ENCODE data around the gene CPEB3. TPM values are rescaled to one million over a fixed set of nuclear protein-coding genes. Genes with fewer than 3 reads are reported as not detected.

Gene CPEB3
- total RNA-seq, 1 experiment from 2014 or later, result 0.72 TPM

- DNase-seq (ENCODE audit: low read depth), result no peak
These were observed 77.8 kb downstream of the CPEB3 start for GRCh38 chr10:92213049-92213448.

- DNase-seq (ENCODE audit: low read depth), result peak; percentile 30
These were observed 82.1 kb downstream of the CPEB3 start for GRCh38 chr10:92208736-92209135.

GRCh38 chr10:92208157-92208720, 82.6 kb downstream of the CPEB3 start:
- DNase-seq (ENCODE audit: low read depth), result no peak

- no peak for DNase-seq (ENCODE audit: low read depth)
These were observed 83.8 kb downstream of the CPEB3 start for GRCh38 chr10:92207061-92207460.

DNA sequence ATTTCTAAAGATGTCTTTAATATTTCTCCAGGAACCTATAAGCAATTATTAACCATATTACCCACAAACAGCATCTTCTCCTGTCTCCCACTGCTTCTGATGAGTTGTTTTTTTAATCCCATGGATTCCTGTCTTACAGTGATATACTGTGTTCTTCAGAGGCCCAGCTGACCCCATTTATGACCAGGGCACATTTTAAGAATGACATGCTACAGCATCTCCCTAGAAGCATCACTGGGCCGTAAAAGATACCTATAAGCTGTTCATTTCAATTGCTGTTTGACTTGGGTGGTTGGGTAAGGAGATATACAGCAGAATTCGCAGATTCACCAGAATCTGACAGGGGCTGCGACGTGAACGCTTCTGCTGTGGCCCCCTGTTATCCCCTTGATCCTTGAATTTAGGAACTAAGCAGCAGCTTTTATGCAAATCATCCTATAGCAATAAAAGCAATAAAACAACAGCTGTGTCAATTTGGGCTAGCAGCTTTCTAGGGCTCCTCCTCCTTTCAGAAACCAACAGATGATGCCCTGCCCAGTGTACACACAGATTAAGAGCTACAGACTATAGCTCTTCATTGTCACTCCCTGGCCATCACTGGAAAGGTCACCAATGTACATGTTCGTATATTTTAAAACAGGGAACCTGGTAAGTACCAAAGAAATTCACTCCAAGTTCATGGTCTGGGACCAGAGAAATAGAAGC, 86.8 kb downstream of the CPEB3 start:
- DNase-seq (ENCODE audit: low read depth), result no peak

DNA sequence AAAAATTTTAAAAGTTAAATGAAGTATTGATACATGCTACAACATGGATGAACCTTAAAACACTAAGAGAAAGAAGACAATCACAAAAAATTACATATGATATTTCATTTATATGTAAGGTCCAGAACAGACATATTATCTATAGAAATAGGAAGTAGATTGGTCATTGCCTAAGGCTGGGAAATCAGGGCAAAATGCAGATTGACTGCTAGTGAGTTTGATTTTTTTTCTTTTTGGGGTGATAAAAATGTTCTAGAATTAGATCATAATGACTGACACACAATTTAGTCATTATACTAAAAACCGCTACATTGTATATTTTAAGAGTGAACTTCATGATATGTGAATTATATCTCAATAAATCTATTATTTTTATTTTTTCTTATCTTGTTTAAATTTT, 88.3 kb downstream of the CPEB3 start:
- no peak for DNase-seq (ENCODE audit: low read depth)

DNA sequence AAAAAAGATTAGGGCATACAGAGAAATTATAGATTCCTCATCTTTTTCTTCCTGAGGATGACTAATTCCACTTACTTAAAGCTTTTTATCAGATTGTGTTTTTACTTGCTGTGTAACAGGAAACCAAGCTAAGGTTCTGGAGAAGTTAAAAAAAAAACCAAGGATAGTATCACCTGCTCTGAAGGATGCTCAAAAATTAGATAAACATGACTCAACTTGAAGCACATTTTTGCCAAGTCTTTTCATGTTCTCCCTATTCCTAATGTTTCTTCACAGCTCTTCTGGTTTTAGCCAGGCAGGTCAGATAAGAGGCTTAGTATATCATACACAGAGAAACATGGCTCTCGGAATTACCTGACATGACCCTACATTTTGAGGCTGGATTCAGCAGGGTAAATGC, 90.3 kb downstream of the CPEB3 start:
- no peak for DNase-seq (ENCODE audit: low read depth)

GRCh38 chr10:92187101-92187500, 103.8 kb downstream of the CPEB3 start:
- DNase-seq (ENCODE audit: low read depth), result no peak

GRCh38 chr10:92184977-92185376, 105.9 kb downstream of the CPEB3 start:
- no peak for DNase-seq (ENCODE audit: low read depth)

DNA sequence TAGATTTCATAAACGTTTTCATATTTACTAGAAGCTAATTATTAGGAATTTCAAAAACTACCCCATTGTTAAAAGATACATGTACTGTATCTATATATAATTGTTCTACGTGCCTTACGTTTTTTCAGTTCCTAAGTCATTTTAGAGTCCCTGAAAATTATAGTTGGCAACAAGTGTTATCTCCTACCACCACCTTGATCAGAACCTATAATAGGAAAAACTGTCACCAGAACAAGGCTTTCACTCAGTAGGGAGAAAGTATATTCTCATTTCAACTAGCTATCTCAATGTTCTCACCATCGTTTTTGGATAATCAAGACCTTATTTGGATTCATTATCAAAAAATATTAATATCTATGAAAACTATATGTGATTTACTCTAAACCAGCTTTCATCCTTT, 107.7 kb downstream of the CPEB3 start:
- DNase-seq (ENCODE audit: low read depth), result no peak

GRCh38 chr10:92181575-92181974, 109.3 kb downstream of the CPEB3 start:
- peak; percentile 3 for DNase-seq (ENCODE audit: low read depth)

- no peak for DNase-seq (ENCODE audit: low read depth)
These were observed 110.5 kb downstream of the CPEB3 start for GRCh38 chr10:92180399-92180798.

DNA sequence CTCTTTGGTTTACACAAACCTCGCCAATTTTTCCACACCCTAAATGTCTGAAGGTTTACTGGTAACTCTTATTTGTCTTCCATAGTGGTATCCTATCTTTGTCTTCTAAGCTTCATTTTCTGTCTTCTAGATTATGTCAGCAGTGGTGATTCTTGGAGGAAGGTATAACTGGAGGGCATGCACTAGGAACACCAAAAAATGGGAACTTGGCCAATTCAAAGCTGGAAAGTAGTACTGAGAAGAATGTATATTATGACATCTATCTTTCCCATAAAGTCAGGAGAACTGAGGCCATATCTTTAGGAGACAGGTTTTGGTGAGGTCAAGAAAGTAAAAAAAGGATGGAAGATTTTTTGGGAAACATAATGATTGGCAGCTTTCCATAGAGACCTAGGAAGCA, 113.3 kb downstream of the CPEB3 start:
- no peak for DNase-seq (ENCODE audit: low read depth)

GRCh38 chr10:92175164-92175563, 115.7 kb downstream of the CPEB3 start:
- DNase-seq (ENCODE audit: low read depth), result no peak

DNA sequence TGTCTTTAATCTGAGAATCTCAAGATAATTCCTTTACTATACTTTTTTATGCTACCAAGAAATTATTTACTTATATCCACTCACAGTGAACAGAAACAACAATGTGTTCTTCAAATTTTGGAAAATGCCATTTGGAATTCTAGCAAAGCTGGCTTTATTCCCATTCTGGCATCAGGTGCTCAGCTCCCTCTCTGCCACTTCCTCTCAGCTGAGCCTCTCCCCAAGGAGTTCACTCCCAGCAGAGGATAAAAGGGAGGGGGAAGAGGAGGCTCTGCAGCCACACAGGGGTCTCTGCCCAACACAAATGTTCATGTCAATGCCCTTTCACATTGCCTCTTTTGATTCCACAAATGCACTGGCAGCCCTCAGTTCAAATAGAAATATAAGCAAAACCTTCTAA, 116.9 kb downstream of the CPEB3 start:
- DNase-seq (ENCODE audit: low read depth), result no peak

DNA sequence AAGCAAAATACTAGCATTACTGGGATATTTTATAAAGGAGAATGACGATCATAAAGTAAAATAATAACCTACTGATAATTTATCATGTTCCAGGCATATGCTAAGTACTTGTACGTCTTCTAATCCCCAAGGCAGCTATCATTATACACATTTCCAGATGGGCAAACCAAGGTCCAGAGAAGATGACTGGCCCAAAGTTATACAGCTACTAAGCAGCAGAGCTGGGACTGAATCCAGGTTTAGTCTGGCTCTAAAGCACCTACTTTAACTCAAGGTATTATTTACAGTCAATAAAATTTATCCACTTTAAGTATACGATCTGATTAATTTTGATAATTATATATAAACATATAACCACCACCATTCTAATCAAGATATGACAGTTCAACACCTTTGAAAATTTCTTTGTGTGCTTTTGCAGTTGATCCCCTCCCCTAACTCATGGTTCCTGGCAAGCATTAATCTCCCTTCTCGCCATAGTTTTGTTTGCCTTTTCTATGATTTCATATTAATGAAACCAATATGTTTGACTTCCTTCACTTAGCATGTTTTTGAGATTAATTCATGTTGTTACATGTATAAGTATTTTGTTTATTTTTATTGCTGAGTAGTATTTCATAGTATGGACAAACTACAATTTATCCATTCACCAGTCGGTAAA, 126.7 kb downstream of the CPEB3 start:
- DNase-seq (ENCODE audit: low read depth), result no peak

- DNase-seq (ENCODE audit: low read depth), result no peak
These were observed 128.3 kb downstream of the CPEB3 start for GRCh38 chr10:92162541-92162940.

DNA sequence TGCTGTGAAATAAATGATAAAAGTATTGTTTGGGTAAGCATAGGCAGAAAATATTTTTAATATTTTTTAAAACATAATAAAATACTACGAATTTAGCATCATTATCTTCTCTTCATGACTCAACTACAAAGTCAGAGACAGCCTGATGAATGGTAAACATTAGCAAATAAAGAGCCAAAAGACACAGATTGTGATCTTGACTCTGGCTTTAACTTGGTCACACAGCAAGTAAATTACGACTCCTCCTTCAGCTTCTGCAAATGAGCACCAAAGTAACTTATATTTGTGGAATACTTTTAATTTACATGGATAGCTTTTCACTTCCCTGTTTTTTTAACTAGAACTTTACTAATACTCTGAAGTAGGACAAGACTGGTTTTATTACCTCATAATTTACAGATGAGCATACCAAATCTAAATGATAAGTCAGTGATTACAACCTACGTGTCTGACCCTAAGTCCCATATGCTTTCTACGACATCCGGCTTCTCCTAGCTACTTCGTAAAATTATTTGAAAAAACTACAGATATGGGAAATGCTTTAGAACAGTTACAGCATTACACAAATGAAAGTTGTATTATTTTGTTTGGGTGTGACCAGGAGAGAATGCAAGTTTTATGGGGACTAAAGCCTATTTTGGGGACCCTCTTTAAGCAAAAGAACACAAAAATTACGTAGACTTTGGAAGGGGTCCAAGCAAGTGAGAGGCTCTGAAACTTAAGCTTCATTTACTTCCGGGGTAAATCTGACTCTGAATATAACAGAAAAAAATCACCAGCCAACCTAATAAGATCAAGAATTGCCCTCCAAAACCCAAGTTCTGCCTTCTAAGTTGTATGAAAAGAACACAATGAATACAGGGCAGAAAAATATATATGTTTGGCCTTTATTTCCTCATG, 133.8 kb downstream of the CPEB3 start:
- DNase-seq (ENCODE audit: low read depth), result no peak

DNA sequence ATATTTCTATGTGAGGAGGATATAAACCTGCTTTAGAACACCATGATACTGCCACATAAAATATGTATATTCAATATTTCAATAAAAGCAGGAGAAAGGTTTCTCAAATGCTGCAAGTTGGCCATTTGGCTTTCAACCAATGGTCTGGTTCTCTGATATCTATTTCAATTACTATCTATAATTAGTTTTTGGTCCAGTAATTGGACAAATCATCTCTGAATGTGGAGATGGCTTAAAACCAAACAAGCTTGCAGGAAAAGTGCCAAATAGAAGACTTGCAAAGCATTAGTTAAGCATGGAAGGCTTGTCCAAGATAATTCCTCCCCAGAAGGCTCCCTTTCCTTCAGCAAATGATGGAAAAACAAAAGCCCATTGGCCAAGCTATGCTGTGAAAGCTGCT, 140.1 kb downstream of the CPEB3 start:
- no peak for DNase-seq (ENCODE audit: low read depth)

DNA sequence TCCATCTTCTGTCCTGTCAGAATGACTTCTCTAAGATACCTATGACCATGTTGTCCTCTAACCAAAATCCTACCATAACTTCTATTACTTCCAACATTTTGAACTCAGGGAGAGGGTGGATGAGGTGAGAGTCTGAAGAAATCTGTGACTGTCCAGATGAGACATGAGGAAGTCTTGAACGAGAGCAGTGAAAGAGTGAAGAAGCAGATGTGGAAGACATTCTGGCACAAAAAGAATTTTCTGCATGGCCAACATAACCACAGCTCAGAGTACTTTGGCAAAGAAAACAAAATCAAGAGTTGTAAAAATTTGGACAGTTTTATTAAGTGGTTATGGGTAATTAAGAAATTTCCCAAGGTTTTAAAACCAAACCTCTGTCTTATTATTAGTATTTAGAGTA, 141.6 kb downstream of the CPEB3 start:
- no peak for DNase-seq (ENCODE audit: low read depth)

GRCh38 chr10:92146781-92147180, 144.1 kb downstream of the CPEB3 start:
- DNase-seq (ENCODE audit: low read depth), result no peak

DNA sequence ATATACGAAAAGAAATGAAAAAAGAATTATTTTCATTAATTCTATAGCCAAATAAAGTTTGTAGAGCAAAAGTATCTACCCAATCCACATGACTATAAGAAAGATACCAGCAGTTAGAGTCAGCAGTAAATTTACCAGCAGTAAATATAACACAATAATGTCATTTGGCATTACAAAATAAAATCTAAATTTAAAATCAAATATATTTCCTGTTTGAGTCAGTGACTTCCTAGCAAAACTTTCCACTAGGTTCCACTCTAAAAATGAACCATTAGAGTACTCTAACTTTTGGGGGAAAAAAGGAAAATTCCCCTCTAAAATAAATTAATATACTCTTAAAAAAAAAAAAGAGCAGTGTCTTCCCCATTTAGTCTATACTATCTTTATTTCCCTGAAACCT, 144.8 kb downstream of the CPEB3 start:
- no peak for DNase-seq (ENCODE audit: low read depth)
